GM23338 (cell line): Measurements from ENCODE around the gene APOOL. TPM values are rescaled to one million over a fixed set of nuclear protein-coding genes. Genes with fewer than 3 reads are reported as not detected.

ENCODE experiments used
- ATAC-seq: fragments of 200-7000 bp; cut with Tn5 transposase; 3 replicates; pipeline ENCODE4 v1.9.1; 2020
- DNase-seq: peaks from one replicate; pipeline ENCODE4 v3.0.0-alpha.2; 2015; ENCODE audit warnings: low spot score
- H2AFZ ChIP-seq: fragments of 200-600 bp; sonication (generic); 2 replicates; pipeline ENCODE4 v1.8.0; 2016; ENCODE audit warnings: antibody characterized with exemption, mild to moderate bottlenecking, moderate library complexity
- H3F3A ChIP-seq: fragments of 200-600 bp; sonication (generic); replicated peaks from 2 replicates; pipeline ENCODE4 v1.8.0; 2017; ENCODE audit warnings: antibody characterized with exemption, mixed run types, low read depth
- H3K27ac ChIP-seq: fragments of 200-600 bp; sonication (generic); 2 replicates; pipeline ENCODE4 v1.6.1; 2016; ENCODE audit warnings: low read depth
- H3K27me3 ChIP-seq: fragments of 200-600 bp; sonication (generic); 2 replicates; pipeline ENCODE4 v1.8.0; 2016; ENCODE audit warnings: mild to moderate bottlenecking, mixed run types, moderate library complexity; ENCODE audit not compliant: insufficient read depth
- H3K36me3 ChIP-seq: fragments of 200-600 bp; sonication (generic); 2 replicates; pipeline ENCODE4 v1.8.0; 2016; ENCODE audit warnings: mild to moderate bottlenecking; ENCODE audit not compliant: insufficient read depth
- H3K4me1 ChIP-seq: fragments of 200-600 bp; sonication (generic); 2 replicates; pipeline ENCODE4 v1.8.0; 2016; ENCODE audit warnings: mild to moderate bottlenecking, moderate library complexity; ENCODE audit not compliant: insufficient read depth
- H3K4me2 ChIP-seq: fragments of 200-600 bp; sonication (generic); 2 replicates; pipeline ENCODE4 v1.7.1; 2017; ENCODE audit warnings: mixed run types
- H3K4me3 ChIP-seq: fragments of 200-600 bp; sonication (generic); 2 replicates; pipeline ENCODE4 v1.6.1; 2016; ENCODE audit warnings: mixed run types
- H3K79me2 ChIP-seq: fragments of 200-600 bp; sonication (generic); replicated peaks from 2 replicates; pipeline ENCODE4 v1.8.0; 2017; ENCODE audit warnings: mild to moderate bottlenecking; ENCODE audit not compliant: insufficient read depth
- H3K9me2 ChIP-seq: fragments of 200-600 bp; sonication (generic); 2 replicates; pipeline ENCODE4 v1.8.0; 2017; ENCODE audit not compliant: insufficient read depth
- H4K20me1 ChIP-seq: fragments of 200-600 bp; sonication (generic); replicated peaks from 2 replicates; pipeline ENCODE4 v1.8.0; 2017; ENCODE audit warnings: mild to moderate bottlenecking; ENCODE audit not compliant: insufficient read depth
- H3K27ac Mint-ChIP-seq: 2 replicates; pipeline ENCODE4 v1.8.0; 2020; ENCODE audit warnings: inconsistent platforms, mild to moderate bottlenecking, moderate library complexity, mixed read lengths
- H3K27me3 Mint-ChIP-seq: 3 replicates; pipeline ENCODE4 v1.8.0; 2022; ENCODE audit warnings: low read depth, mild to moderate bottlenecking, moderate library complexity, mixed read lengths, inconsistent platforms; ENCODE audit not compliant: insufficient read depth, poor library complexity
- H3K36me3 Mint-ChIP-seq: 3 replicates; pipeline ENCODE4 v1.8.0; 2021; ENCODE audit warnings: low read depth, mild to moderate bottlenecking, inconsistent platforms, moderate library complexity, mixed read lengths
- H3K4me1 Mint-ChIP-seq: 3 replicates; pipeline ENCODE4 v1.8.0; 2020; ENCODE audit warnings: mild to moderate bottlenecking, inconsistent platforms, mixed read lengths
- H3K4me3 Mint-ChIP-seq: 3 replicates; pipeline ENCODE4 v1.8.0; 2021; ENCODE audit warnings: moderate library complexity, mild to moderate bottlenecking, inconsistent platforms, mixed read lengths
- H3K9me3 Mint-ChIP-seq: 3 replicates; pipeline ENCODE4 v1.8.0; 2020; ENCODE audit warnings: moderate library complexity, mild to moderate bottlenecking, inconsistent platforms, mixed read lengths
- CREB1 ChIP-seq: fragments of 250-450 bp; sonication (Bioruptor Pico); IDR thresholded peaks from 2 replicates; pipeline ENCODE4 v1.5.0; 2020; ENCODE audit warnings: low read depth, mild to moderate bottlenecking, moderate library complexity
- ETS1 ChIP-seq: IDR thresholded peaks from 2 replicates; pipeline ENCODE4 v1.6.1; 2016; ENCODE audit warnings: antibody characterized with exemption
- ZNF331 ChIP-seq: fragments of 250-450 bp; sonication (Bioruptor Pico); IDR thresholded peaks from 2 replicates; pipeline ENCODE4 v1.5.0; 2020; ENCODE audit warnings: low read depth, mild to moderate bottlenecking, moderate library complexity
- polyA plus RNA-seq: library from polyadenylated mRNA; unstranded; fragments of >200 nt; fragmentation: Nextera tagmentation; extraction: Ambion mirVana; gene quantifications from 2 replicates; pipeline ENCODE4 v1.2.1, GENCODE V29; 2016
- total RNA-seq: library from RNA; depleted of rRNA; stranded (reverse); fragments of >200 nt; shearing (Covaris generic); gene quantifications from 2 replicates; pipeline ENCODE4 v1.2.3, GENCODE V29; 2014; rRNA removed

The APOOL gene
- total and polyA plus RNA-seq, 2 experiments from 2014 or later: 10.4 to 11.0 TPM

GRCh38 chrX:85139422-85139821, 135.7 kb downstream of the APOOL start:
- Histone ChIP-seq H3K4me1 (no peaks in the 10 kb centered on the region), H3K27me3 (no peaks in the 10 kb centered on the region), H3K27ac (no peak overlapping the region), H3K4me2 (no peak overlapping the region), H3K9me2 (no peaks in the 10 kb centered on the region), H3K36me3 (no peaks in the 10 kb centered on the region), H3F3A (no peaks in the 10 kb centered on the region), H3K79me2 (no peaks in the 10 kb centered on the region), H4K20me1 (no peaks in the 10 kb centered on the region), H2AFZ (no peak overlapping the region), H3K4me3 (no peak overlapping the region)
- TF ChIP-seq CREB1: no peak
- TF ChIP-seq ETS1: no peak
- peaks cover 7% of the 10 kb centered on the region for H3K9me3 Mint-ChIP-seq
- no peak overlapping the region for H3K4me3 Mint-ChIP-seq
- no peaks in the 10 kb centered on the region for H3K4me1 Mint-ChIP-seq
- ATAC-seq (no peak), DNase-seq (no peak)
- H3K36me3 Mint-ChIP-seq: no peaks in the 10 kb centered on the region; the same call in 2 of the 3 replicates
- H3K27ac Mint-ChIP-seq: no peak overlapping the region
- no peaks in the 10 kb centered on the region for H3K27me3 Mint-ChIP-seq

DNA sequence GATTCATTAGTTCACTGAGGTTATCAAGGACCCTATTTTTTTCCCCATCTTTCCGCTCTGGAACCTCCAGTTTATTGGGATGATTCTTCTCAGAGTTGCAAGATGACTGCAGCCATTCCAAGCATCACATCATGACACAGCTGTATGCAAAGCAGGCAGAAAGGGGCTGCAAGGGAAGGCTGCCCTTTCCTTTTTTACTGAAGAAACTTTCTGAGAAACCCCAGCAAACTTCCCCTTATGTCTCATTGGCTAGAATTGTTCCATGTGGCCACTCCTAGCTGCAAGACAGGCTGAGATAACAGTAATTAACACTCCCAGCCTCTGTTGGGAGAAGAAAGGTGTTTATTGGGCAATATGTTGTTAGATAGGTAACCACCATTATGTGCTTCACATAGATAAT, 137.3 kb downstream of the APOOL start:
- Histone ChIP-seq H3K4me2 (no peak overlapping the region), H3K9me2 (no peaks in the 10 kb centered on the region), H4K20me1 (no peaks in the 10 kb centered on the region), H3K27ac (no peak overlapping the region), H3K4me1 (no peaks in the 10 kb centered on the region), H2AFZ (no peak overlapping the region), H3K36me3 (no peaks in the 10 kb centered on the region), H3F3A (no peaks in the 10 kb centered on the region), H3K4me3 (no peak overlapping the region), H3K79me2 (no peaks in the 10 kb centered on the region), H3K27me3 (no peaks in the 10 kb centered on the region)
- no peak for TF ChIP-seq ZNF331 (CRISPR knock-in tag)
- Mint-ChIP-seq H3K4me3 (no peak overlapping the region), H3K4me1 (no peaks in the 10 kb centered on the region), H3K9me3 (peaks cover 4% of the 10 kb centered on the region; the same call in 1 of the 3 replicates), H3K36me3 (no peaks in the 10 kb centered on the region), H3K27ac (no peak overlapping the region), H3K27me3 (no peaks in the 10 kb centered on the region)
- DNase-seq (no peak), ATAC-seq (no peak)

Other genes with a start within 250 kb of the APOOL start
- 0.14 TPM in 1 of 2 replicates, not detected in the other for gene SATL1, start 239.9 kb downstream of the APOOL start, total RNA-seq
- gene SATL1, start 239.9 kb downstream of the APOOL start, polyA plus RNA-seq: 0.38 and 0.68 TPM in 2 replicates
- 18.5 and 20.0 TPM in 2 replicates for gene ZNF711, start 240.1 kb downstream of the APOOL start, total RNA-seq
- 9.3 and 12.2 TPM in 2 replicates for gene ZNF711, start 240.1 kb downstream of the APOOL start, polyA plus RNA-seq